Measurements from ENCODE around the gene MLH3.

DNA sequence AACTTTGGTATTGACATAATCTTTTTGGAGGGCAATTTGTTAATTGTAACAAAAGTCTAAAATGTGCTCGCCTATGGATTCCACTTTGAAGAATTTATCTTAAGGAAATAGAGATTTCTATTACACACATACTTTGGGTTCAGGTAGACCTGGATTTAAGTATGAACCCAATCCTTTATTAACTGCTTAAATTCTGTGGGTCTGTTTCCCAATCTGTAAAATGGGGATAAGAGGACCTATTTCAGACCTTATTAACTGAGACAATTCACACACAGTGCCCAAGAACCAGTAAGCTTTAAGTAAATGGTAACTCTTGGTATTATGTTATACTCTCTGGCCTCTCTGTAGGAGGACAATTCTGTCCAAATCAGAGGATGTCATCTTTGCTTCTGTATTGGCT is 49.4 kb downstream of the MLH3 start:
- TF ChIP-seq EP300 (IDR thresholded peaks at IDR 0.05; ENCODE audit: borderline replicate concordance) (no peak), YY1 (IDR thresholded peaks at IDR 0.05; ENCODE audit: low read depth) (no peak), TCF12 (IDR thresholded peaks at IDR 0.05; ENCODE audit: low read depth) (no peak)
- TF ChIP-seq, protein P1, sequence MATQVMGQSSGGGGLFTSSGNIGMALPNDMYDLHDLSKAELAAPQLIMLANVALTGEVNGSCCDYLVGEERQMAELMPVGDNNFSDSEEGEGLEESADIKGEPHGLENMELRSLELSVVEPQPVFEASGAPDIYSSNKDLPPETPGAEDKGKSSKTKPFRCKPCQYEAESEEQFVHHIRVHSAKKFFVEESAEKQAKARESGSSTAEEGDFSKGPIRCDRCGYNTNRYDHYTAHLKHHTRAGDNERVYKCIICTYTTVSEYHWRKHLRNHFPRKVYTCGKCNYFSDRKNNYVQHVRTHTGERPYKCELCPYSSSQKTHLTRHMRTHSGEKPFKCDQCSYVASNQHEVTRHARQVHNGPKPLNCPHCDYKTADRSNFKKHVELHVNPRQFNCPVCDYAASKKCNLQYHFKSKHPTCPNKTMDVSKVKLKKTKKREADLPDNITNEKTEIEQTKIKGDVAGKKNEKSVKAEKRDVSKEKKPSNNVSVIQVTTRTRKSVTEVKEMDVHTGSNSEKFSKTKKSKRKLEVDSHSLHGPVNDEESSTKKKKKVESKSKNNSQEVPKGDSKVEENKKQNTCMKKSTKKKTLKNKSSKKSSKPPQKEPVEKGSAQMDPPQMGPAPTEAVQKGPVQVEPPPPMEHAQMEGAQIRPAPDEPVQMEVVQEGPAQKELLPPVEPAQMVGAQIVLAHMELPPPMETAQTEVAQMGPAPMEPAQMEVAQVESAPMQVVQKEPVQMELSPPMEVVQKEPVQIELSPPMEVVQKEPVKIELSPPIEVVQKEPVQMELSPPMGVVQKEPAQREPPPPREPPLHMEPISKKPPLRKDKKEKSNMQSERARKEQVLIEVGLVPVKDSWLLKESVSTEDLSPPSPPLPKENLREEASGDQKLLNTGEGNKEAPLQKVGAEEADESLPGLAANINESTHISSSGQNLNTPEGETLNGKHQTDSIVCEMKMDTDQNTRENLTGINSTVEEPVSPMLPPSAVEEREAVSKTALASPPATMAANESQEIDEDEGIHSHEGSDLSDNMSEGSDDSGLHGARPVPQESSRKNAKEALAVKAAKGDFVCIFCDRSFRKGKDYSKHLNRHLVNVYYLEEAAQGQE (IDR thresholded peaks at IDR 0.05; ENCODE audit: low read depth) = no peak

All from Ishikawa (cell line).